Stimulated activated memory B cell treated with anti-CD40 and anti-IgM and Interleukin-4, amounts not matched to agents 10 μg/mL and 1 μg/mL and 100 μg/mL, for 72 hours (primary cell): ENCODE data around the gene MORF4L2.
A peak's percentile ranks its signal among the peaks of the same experiment; 100 is the strongest.
"Not testable (repeated sequence)": the region's sequence is repeated elsewhere in the genome, so short reads cannot be mapped to it uniquely, and the experiment has no call there.

ENCODE experiments used
- ATAC-seq: fragments of 150-1000 bp; cut with Tn5 transposase; 2 replicates; pipeline ENCODE4 v1.10.0; 2021
- H3K27ac Mint-ChIP-seq: one replicate; pipeline ENCODE4 v1.8.0; 2022; ENCODE audit warnings: mild to moderate bottlenecking, mixed read lengths
- H3K27me3 Mint-ChIP-seq: one replicate; pipeline ENCODE4 v1.8.0; 2022; ENCODE audit warnings: mixed read lengths
- H3K36me3 Mint-ChIP-seq: one replicate; pipeline ENCODE4 v1.8.0; 2022; ENCODE audit warnings: mixed read lengths
- H3K4me1 Mint-ChIP-seq: one replicate; pipeline ENCODE4 v1.8.0; 2022; ENCODE audit warnings: mixed read lengths
- H3K4me3 Mint-ChIP-seq: one replicate; pipeline ENCODE4 v1.8.0; 2022; ENCODE audit warnings: mild to moderate bottlenecking, moderate library complexity, mixed read lengths
- H3K9me3 Mint-ChIP-seq: one replicate; pipeline ENCODE4 v1.8.0; 2022; ENCODE audit warnings: mixed read lengths

Gene MORF4L2

GRCh38 chrX:103691059-103691458, 4.6 kb upstream of the MORF4L2 start:
- Mint-ChIP-seq H3K4me3 (no peak overlapping the region), H3K27ac (no peak overlapping the region), H3K9me3 (no peaks in the 10 kb centered on the region), H3K27me3 (no peaks in the 10 kb centered on the region), H3K4me1 (no peaks in the 10 kb centered on the region), H3K36me3 (peaks cover 7% of the 10 kb centered on the region)
- no peak for ATAC-seq

- Mint-ChIP-seq H3K27ac (no peak overlapping the region), H3K9me3 (no peaks in the 10 kb centered on the region), H3K27me3 (no peaks in the 10 kb centered on the region), H3K36me3 (peaks cover 8% of the 10 kb centered on the region), H3K4me1 (no peaks in the 10 kb centered on the region), H3K4me3 (no peak overlapping the region)
- no peak for ATAC-seq
Observed at GRCh38 chrX:103688946-103689345, 2.4 kb upstream of the MORF4L2 start.

GRCh38 chrX:103687696-103688201, 1.2 kb upstream of the MORF4L2 start:
- H3K27ac Mint-ChIP-seq: no peak overlapping the region
- no peak overlapping the region for H3K4me3 Mint-ChIP-seq
- no peak for ATAC-seq
- H3K4me1 Mint-ChIP-seq: no peaks in the 10 kb centered on the region
- no peaks in the 10 kb centered on the region for H3K9me3 Mint-ChIP-seq
- no peaks in the 10 kb centered on the region for H3K27me3 Mint-ChIP-seq
- peaks cover 13% of the 10 kb centered on the region for H3K36me3 Mint-ChIP-seq

- Mint-ChIP-seq H3K27me3 (no peaks in the 10 kb centered on the region), H3K4me3 (no peak overlapping the region), H3K9me3 (no peaks in the 10 kb centered on the region), H3K27ac (no peak overlapping the region), H3K36me3 (peaks cover 12% of the 10 kb centered on the region), H3K4me1 (no peaks in the 10 kb centered on the region)
- ATAC-seq: peak; percentile 85
Observed at GRCh38 chrX:103687073-103687695, 685 bp upstream of the MORF4L2 start.

GRCh38 chrX:103685396-103685795, 1.1 kb downstream of the MORF4L2 start:
- peaks cover 6% of the 10 kb centered on the region for H3K36me3 Mint-ChIP-seq
- no peaks in the 10 kb centered on the region for H3K4me1 Mint-ChIP-seq
- H3K27me3 Mint-ChIP-seq: no peaks in the 10 kb centered on the region
- H3K4me3 Mint-ChIP-seq: peak overlapping the region; percentile 70
- no peak for ATAC-seq
- H3K27ac Mint-ChIP-seq: no peak overlapping the region
- H3K9me3 Mint-ChIP-seq: no peaks in the 10 kb centered on the region

- ATAC-seq: no peak
- peaks cover 27% of the 10 kb centered on the region for H3K36me3 Mint-ChIP-seq
- no peaks in the 10 kb centered on the region for H3K9me3 Mint-ChIP-seq
Observed at GRCh38 chrX:103681443-103681842, 5.1 kb downstream of the MORF4L2 start.

GRCh38 chrX:103678199-103678993, 8.1 kb downstream of the MORF4L2 start:
- no peak for ATAC-seq
- Mint-ChIP-seq H3K4me1 (peaks cover 16% of the 10 kb centered on the region), H3K36me3 (peaks cover 33% of the 10 kb centered on the region), H3K27me3 (no peaks in the 10 kb centered on the region), H3K27ac (no peak overlapping the region), H3K4me3 (no peak overlapping the region), H3K9me3 (no peaks in the 10 kb centered on the region)

More at GRCh38 chrX:103681443-103681842, 5.1 kb downstream of the MORF4L2 start:
- Mint-ChIP-seq H3K27me3 (no peaks in the 10 kb centered on the region), H3K27ac (no peak overlapping the region), H3K4me3 (no peak overlapping the region), H3K4me1 (peaks cover 15% of the 10 kb centered on the region)

GRCh38 chrX:103674531-103675454, 11.7 kb downstream of the MORF4L2 start:
- Mint-ChIP-seq H3K36me3 (peaks cover 33% of the 10 kb centered on the region), H3K4me1 (peaks cover 16% of the 10 kb centered on the region), H3K9me3 (no peaks in the 10 kb centered on the region), H3K4me3 (no peak overlapping the region), H3K27ac (no peak overlapping the region), H3K27me3 (no peaks in the 10 kb centered on the region)
- ATAC-seq: no peak

GRCh38 chrX:103669745-103670144, 16.8 kb downstream of the MORF4L2 start:
- H3K4me3 Mint-ChIP-seq: no peak overlapping the region
- no peak overlapping the region for H3K27ac Mint-ChIP-seq
- H3K4me1 Mint-ChIP-seq: no peaks in the 10 kb centered on the region

GRCh38 chrX:103666202-103667107, 20.0 kb downstream of the MORF4L2 start:
- no peak for ATAC-seq
- Mint-ChIP-seq H3K36me3 (no peaks in the 10 kb centered on the region), H3K4me3 (no peak overlapping the region), H3K4me1 (no peaks in the 10 kb centered on the region), H3K27ac (no peak overlapping the region), H3K27me3 (peaks cover 9% of the 10 kb centered on the region), H3K9me3 (no peaks in the 10 kb centered on the region)

More at GRCh38 chrX:103669745-103670144, 16.8 kb downstream of the MORF4L2 start:
- Mint-ChIP-seq H3K9me3 (no peaks in the 10 kb centered on the region), H3K27me3 (no peaks in the 10 kb centered on the region), H3K36me3 (no peaks in the 10 kb centered on the region)
- ATAC-seq: no peak

GRCh38 chrX:103663981-103664762, 22.3 kb downstream of the MORF4L2 start:
- H3K4me1 Mint-ChIP-seq: no peaks in the 10 kb centered on the region
- no peak overlapping the region for H3K27ac Mint-ChIP-seq
- H3K4me3 Mint-ChIP-seq: no peak overlapping the region
- no peak for ATAC-seq
- peaks cover 10% of the 10 kb centered on the region for H3K36me3 Mint-ChIP-seq
- H3K27me3 Mint-ChIP-seq: peaks cover 21% of the 10 kb centered on the region
- peaks cover 2% of the 10 kb centered on the region for H3K9me3 Mint-ChIP-seq

- H3K9me3 Mint-ChIP-seq: not testable (repeated sequence)
- H3K27me3 Mint-ChIP-seq: peaks cover 22% of the 10 kb centered on the region
Observed at GRCh38 chrX:103659460-103659859, 27.0 kb downstream of the MORF4L2 start.

GRCh38 chrX:103658681-103659433, 27.6 kb downstream of the MORF4L2 start:
- Mint-ChIP-seq H3K9me3 (peaks cover 2% of the 10 kb centered on the region), H3K4me3 (no peak overlapping the region), H3K36me3 (peaks cover 10% of the 10 kb centered on the region), H3K27me3 (peaks cover 16% of the 10 kb centered on the region), H3K27ac (no peak overlapping the region), H3K4me1 (no peaks in the 10 kb centered on the region)
- no peak for ATAC-seq

More at GRCh38 chrX:103659460-103659859, 27.0 kb downstream of the MORF4L2 start:
- not testable (repeated sequence) for H3K4me3 Mint-ChIP-seq, H3K4me1 Mint-ChIP-seq, ATAC-seq, H3K27ac Mint-ChIP-seq
- H3K36me3 Mint-ChIP-seq: peaks cover 10% of the 10 kb centered on the region
